Dedifferentiated amniotic fluid mesenchymal stem cell (primary cell): ENCODE measurements around the gene VIPR2.

Experiments used
- DNase-seq: peaks from one replicate; pipeline ENCODE4 v3.0.0-alpha.2; 2016; ENCODE audit errors: extremely low spot score

Gene VIPR2

GRCh38 chr7:159066816-159067575 is 77.7 kb downstream of the VIPR2 start:
- no peak for DNase-seq

DNA sequence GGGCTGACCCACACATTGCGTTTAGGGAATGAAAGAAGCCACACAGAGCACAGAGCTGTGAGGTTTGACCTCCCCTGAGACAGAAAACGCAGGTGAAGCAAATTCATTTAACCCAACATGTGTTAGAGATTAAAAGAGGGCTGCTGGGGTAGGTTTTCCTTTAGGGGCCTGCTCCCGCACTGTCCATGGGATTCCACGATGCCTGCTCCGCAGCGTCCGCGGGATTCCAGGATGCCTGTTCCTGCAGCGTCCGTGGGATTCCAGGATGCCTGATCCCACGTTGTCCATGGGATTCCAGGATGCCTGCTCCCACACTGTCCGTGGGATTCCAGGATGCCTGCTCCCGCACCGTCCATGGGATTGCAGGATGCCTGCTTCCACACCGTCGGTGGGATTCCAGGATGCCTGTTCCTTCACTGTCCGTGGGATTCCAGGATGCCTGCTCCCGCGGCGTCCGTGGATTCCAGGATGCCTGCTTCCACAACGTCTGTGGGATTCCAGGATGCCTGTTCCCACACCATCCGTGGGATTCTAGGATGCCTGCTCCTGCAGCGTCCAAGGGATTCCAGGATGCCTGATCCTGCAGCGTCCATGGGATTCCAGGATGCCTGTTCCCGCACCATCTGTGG is 78.7 kb downstream of the VIPR2 start:
- no peak for DNase-seq

GRCh38 chr7:159064816-159065510 is 79.7 kb downstream of the VIPR2 start:
- no peak for DNase-seq

DNA sequence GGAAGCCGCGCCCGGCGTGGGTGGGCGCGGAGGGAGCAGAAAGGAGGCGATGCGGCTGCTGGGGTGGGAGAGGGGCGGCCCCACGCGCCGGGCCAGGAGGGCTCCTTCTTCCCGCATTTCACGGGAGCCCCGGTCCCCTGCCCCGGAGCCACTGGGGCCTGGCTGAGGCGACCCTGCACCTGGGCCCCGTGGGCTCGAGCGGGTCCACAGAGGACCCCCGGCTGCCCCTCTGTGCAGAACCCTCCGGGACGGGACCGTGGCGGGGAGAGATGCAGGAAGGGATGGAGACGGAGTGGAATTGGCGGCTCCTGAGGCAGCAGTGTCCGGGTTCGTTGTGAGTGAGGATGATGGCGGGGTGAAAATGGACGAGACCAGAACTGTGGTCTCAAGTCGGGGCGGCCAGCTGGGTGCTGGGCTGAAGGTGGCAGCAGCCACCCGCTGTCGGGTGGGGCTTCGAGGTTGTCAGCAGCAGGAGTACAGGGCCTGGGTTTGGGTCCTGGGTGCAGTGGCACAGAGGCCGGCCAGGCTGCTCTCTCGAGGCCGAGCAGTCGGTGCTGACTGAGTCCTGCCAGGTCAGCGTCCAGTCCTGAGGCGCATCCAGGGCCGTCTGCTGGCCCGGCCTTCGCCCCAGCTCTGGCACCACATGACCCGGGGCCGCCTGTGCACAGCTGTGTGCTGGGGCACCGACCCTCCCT is 80.4 kb downstream of the VIPR2 start:
- no peak for DNase-seq

GRCh38 chr7:159063046-159063840 is 81.4 kb downstream of the VIPR2 start:
- no peak for DNase-seq

DNA sequence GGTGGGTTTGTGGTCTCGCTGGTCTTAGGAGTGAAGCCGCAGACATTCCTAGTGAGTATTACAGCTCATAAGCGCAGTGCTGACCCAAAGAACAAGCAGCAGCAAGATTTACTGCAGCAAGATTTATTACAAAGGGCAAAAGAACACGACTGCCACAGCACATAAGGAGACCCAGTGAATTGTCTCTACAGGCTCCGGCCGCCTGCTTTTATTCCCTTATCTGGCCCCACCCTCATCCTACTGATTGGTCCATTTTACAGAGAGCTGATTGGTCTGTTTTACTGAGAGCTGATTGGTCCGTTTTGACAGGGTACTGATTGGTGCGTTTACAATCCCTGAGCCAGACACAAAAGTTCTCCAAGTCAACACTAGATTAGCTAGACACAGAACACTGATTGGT is 82.1 kb downstream of the VIPR2 start:
- no peak for DNase-seq

- no peak for DNase-seq
These were observed 82.9 kb downstream of the VIPR2 start for GRCh38 chr7:159061674-159062212.

DNA sequence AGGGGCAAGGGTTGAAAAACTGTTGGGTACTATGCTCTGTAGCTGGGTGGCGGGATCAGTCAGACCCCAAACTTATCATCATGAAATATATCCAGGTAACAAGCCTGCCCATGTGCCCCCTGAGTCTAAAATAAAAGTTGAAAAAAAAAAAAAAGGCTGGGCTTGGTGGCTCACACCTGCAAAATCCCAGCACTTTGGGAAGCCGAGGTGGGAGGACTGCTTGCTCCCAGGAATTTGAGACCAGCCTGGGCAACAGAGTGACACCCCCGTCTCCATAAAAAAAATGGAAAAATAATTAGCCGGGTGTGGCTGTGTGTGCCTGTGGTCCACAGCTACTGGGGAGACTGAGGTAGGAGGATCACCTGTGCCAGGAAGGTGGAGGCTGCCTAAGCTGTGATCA is 83.5 kb downstream of the VIPR2 start:
- DNase-seq = no peak

DNA sequence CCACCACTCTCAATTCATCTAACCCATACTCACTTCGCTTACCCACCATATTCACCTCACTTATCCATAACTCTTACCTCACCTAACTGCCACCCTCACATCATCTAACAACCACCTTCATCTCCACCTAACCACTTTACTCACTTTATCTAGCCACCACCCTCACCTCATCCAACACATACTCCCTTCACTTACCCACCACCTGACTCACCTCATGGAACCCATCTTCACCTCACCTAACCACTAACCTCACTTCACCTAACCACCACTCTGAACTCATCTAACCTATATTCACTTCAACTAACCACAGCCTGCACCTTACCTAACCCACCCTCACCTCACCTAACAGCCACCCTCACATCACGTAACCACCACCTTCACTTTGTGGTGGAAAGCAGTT is 84.2 kb downstream of the VIPR2 start:
- DNase-seq = no peak

GRCh38 chr7:159059629-159060028 is 85.0 kb downstream of the VIPR2 start:
- DNase-seq = no peak

DNA sequence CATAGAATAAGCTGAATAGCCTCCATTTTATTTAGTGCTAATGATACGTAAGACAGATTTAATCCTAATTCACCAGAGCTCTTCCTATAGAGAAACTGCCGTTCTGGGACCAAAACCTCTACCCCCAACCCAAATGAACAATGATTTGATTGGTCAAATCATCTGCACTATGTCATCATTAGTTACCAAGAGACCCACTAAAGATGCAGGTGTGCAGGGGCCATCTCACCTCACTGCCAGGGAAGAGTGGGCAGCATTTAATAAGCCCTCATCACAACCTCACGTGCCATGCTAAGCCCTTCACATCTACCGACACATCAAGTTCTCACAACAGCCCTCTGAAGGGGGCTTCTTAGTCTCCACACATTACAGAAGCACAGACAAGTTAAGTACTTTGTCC is 87.0 kb downstream of the VIPR2 start:
- no peak for DNase-seq

- DNase-seq = no peak
These were observed 87.9 kb downstream of the VIPR2 start for GRCh38 chr7:159056737-159057136.

DNA sequence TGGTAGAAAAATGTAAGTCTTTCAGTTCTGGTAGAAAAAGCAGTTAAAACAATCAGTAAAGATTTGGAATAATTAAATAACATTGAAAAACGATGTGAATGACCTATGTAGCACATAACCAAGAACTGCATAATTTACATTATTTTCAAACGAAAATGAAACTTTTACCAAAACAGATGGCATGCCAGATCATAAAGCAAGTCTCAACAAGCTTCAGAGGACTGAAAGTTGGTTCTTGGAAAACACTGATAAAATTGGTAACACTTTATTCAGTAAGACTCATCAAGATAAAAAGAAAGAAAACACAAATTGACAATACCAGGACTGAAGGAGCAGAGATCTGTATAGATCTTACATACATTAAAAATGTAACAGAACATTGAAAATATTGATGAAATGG is 92.8 kb downstream of the VIPR2 start:
- no peak for DNase-seq

- DNase-seq = no peak
These were observed 94.0 kb downstream of the VIPR2 start for GRCh38 chr7:159050704-159051103.

GRCh38 chr7:159049266-159050025 is 95.2 kb downstream of the VIPR2 start:
- DNase-seq = no peak

DNA sequence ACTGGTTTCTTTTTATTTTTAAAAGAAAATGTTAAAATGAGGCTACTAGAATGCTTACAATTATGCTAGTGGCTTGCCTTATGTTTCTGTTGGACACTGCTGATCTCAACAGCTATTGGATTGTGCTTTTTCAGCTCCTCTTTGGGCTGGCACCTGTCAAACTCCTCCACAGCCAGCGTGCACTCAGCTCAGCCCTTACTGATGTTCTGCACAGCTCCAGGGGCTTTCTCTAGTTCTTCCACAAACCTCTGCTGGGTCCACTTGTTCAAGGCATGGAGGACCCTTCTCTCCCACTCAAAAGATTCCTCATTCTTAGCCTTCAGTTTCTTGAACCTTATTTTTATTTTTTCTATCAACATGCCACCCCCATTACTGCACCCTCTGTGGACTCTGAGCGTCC is 96.0 kb downstream of the VIPR2 start:
- DNase-seq = no peak

GRCh38 chr7:159047536-159047935 is 97.1 kb downstream of the VIPR2 start:
- no peak for DNase-seq

- no peak for DNase-seq
These were observed 98.4 kb downstream of the VIPR2 start for GRCh38 chr7:159046300-159046699.

DNA sequence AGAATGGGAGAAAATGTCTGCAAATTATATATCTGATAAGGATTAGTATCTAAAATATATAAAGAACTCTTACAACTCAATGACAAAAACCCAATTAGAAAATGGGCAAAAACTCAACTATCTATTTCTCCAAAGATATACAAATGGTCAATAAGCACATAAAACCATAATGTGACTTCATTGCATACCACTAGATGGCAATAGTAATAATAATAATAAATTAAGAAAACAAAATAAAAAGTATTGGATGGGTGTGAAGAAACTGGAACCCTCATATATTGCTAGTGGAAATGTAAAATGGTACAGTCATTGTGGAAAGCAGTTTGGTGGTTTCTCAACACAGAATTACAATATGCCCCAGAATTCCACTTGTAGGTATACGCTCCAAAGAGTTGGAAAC is 98.8 kb downstream of the VIPR2 start:
- DNase-seq = no peak

DNA sequence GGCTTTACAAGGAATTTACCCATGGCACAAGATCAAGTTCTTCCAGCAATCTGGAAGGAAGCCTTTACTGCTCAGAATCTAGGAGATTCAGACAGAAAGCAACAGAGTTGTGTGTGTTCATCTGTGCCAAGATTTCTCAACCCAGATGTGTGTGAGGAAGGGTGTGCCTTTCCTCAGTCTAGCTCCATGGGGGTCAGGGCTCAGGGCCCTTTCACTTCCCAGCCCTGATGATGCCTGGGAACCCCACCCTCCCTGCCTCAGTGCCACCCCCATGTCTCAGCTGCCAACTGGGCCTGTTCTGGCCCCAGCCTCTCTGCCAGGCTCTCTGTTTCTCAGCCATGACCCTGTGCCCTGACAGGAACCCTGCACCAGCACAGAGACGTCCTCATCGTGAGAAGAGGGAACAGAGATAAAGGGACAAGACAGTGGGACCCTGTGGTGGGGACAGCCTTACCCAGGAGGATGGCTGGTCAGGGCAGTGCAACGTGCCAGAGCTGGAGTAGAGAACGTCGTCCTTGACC is 102.0 kb downstream of the VIPR2 start:
- DNase-seq = no peak
